Measurements from ENCODE around the gene MYH9. TPM values are rescaled to one million over a fixed set of nuclear protein-coding genes. Genes with fewer than 3 reads are reported as not detected.
A peak's percentile ranks its signal among the peaks of the same experiment; 100 is the strongest.

The MYH9 gene
- total and polyA plus RNA-seq, 4 donors: 184 to 667 (median 332) TPM

GRCh38 chr22:36351921-36352802 is 35.6 kb downstream of the MYH9 start:
- ATAC-seq (ENCODE audit: insufficient read depth, low FRiP score): no peak
- DNase-seq: peak in 1 of 3 donors; percentile 57
- TF ChIP-seq, protein P1, sequence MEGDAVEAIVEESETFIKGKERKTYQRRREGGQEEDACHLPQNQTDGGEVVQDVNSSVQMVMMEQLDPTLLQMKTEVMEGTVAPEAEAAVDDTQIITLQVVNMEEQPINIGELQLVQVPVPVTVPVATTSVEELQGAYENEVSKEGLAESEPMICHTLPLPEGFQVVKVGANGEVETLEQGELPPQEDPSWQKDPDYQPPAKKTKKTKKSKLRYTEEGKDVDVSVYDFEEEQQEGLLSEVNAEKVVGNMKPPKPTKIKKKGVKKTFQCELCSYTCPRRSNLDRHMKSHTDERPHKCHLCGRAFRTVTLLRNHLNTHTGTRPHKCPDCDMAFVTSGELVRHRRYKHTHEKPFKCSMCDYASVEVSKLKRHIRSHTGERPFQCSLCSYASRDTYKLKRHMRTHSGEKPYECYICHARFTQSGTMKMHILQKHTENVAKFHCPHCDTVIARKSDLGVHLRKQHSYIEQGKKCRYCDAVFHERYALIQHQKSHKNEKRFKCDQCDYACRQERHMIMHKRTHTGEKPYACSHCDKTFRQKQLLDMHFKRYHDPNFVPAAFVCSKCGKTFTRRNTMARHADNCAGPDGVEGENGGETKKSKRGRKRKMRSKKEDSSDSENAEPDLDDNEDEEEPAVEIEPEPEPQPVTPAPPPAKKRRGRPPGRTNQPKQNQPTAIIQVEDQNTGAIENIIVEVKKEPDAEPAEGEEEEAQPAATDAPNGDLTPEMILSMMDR (IDR thresholded peaks at IDR 0.05; ENCODE audit: control extremely low read depth, extremely low read depth): no peak

GRCh38 chr22:36350751-36351594 is 36.8 kb downstream of the MYH9 start:
- 35 to 56% methylated on average over 14 of the region's 14 CpGs for WGBS, 2 donors
- Histone ChIP-seq H3K9ac (ENCODE audit: insufficient read depth in 1 of 2, low read length in 2 of 2) (peak overlapping the region in 1 of 2 donors; percentile 4), H3K27me3 (ENCODE audit: control insufficient read depth in 3 of 3, insufficient read depth in 3 of 3, low read length in 2 of 3) (no peaks in the 10 kb centered on the region), H3K4me1 (ENCODE audit: control insufficient read depth in 5 of 5, insufficient read depth in 5 of 5, low read length in 5 of 5) (peaks cover 20 to 46% (median 35%) of the 10 kb centered on the region in 5 donors), H3K36me3 (ENCODE audit: control insufficient read depth in 4 of 4, insufficient read depth in 4 of 4, low read length in 4 of 4) (peaks cover 0 to 15% (median 7%) of the 10 kb centered on the region in 4 donors), H3K9me3 (ENCODE audit: control insufficient read depth in 4 of 4, insufficient read depth in 3 of 4, low read length in 3 of 4) (peaks cover 0 to 2% (median 0%) of the 10 kb centered on the region in 4 donors), H3K4me3 (no peak overlapping the region), H3K27ac (ENCODE audit: low read depth in 1 of 2, low read length in 1 of 2) (peak overlapping the region; percentile 59 to 90)
- TF ChIP-seq, protein P1 (IDR thresholded peaks at IDR 0.05; ENCODE audit: control extremely low read depth, extremely low read depth): no peak
- peak; percentile 81 to 84 (median 84) for DNase-seq
- no peak for ATAC-seq (ENCODE audit: insufficient read depth, low FRiP score)

More at GRCh38 chr22:36351921-36352802, 35.6 kb downstream of the MYH9 start:
- Histone ChIP-seq H3K9ac (ENCODE audit: insufficient read depth in 1 of 2, low read length in 2 of 2) (peak overlapping the region in 1 of 2 donors; percentile 57), H3K4me3 (no peak overlapping the region), H3K27ac (ENCODE audit: low read depth in 1 of 2, low read length in 1 of 2) (peak overlapping the region; percentile 59 to 90), H3K36me3 (ENCODE audit: control insufficient read depth in 4 of 4, insufficient read depth in 4 of 4, low read length in 4 of 4) (peaks cover 0 to 9% (median 3%) of the 10 kb centered on the region in 4 donors), H3K27me3 (ENCODE audit: control insufficient read depth in 3 of 3, insufficient read depth in 3 of 3, low read length in 2 of 3) (no peaks in the 10 kb centered on the region), H3K9me3 (ENCODE audit: control insufficient read depth in 4 of 4, insufficient read depth in 3 of 4, low read length in 3 of 4) (peaks cover 0 to 2% (median 0%) of the 10 kb centered on the region in 4 donors), H3K4me1 (ENCODE audit: control insufficient read depth in 5 of 5, insufficient read depth in 5 of 5, low read length in 5 of 5) (peaks cover 20 to 53% (median 35%) of the 10 kb centered on the region in 5 donors)
- WGBS, 2 donors: 42 to 72% methylated on average over 22 of the region's 22 CpGs

- H3K9me3 ChIP-seq (ENCODE audit: control insufficient read depth in 4 of 4, insufficient read depth in 3 of 4, low read length in 3 of 4): peaks cover 0 to 2% (median 0%) of the 10 kb centered on the region in 4 donors
- peaks cover 0 to 16% (median 9%) of the 10 kb centered on the region in 4 donors for H3K36me3 ChIP-seq (ENCODE audit: control insufficient read depth in 4 of 4, insufficient read depth in 4 of 4, low read length in 4 of 4)
- 92 to 97% methylated on average over 2 of the region's 2 CpGs for WGBS, 2 donors
- H3K4me1 ChIP-seq (ENCODE audit: control insufficient read depth in 5 of 5, insufficient read depth in 5 of 5, low read length in 5 of 5): peaks cover 16 to 45% (median 33%) of the 10 kb centered on the region in 5 donors
- ATAC-seq (ENCODE audit: insufficient read depth, low FRiP score): no peak
- DNase-seq: no peak
- H3K9ac ChIP-seq (ENCODE audit: insufficient read depth in 1 of 2, low read length in 2 of 2): no peak overlapping the region
- no peaks in the 10 kb centered on the region for H3K27me3 ChIP-seq (ENCODE audit: control insufficient read depth in 3 of 3, insufficient read depth in 3 of 3, low read length in 2 of 3)
- TF ChIP-seq, protein P1 (IDR thresholded peaks at IDR 0.05; ENCODE audit: control extremely low read depth, extremely low read depth): no peak
- H3K4me3 ChIP-seq: no peak overlapping the region
- peak overlapping the region in 1 of 2 donors; percentile 33 for H3K27ac ChIP-seq (ENCODE audit: low read depth in 1 of 2, low read length in 1 of 2)
Observed at GRCh38 chr22:36349726-36350125, 38.0 kb downstream of the MYH9 start.

Measured in lung (tissue), 12 donors.